Peyer's patch (tissue), 4 donors: ENCODE results near the gene E2F8.

Experiments used
- POLR2A ChIP-seq, 2 donors: fragments of 450-650 bp; IDR thresholded peaks; one replicate each; pipeline ENCODE4 v1.5.1; 2017; ENCODE audit warnings: antibody characterized with exemption in 2 of 2, mild to moderate bottlenecking in 2 of 2, moderate library complexity in 2 of 2
- TF ChIP-seq, protein P1 (sequence below), 6 experiments: fragments of 450-650 bp in 4 of 6; fragments of 200-600 bp in 2 of 6; sonication (generic) in 1 of 6; IDR thresholded peaks; one replicate each; pipeline ENCODE4 v1.5.1; 2017 to 2019; ENCODE audit warnings: antibody characterized with exemption in 6 of 6, mild to moderate bottlenecking in 3 of 6, moderate library complexity in 1 of 6

DNA sequence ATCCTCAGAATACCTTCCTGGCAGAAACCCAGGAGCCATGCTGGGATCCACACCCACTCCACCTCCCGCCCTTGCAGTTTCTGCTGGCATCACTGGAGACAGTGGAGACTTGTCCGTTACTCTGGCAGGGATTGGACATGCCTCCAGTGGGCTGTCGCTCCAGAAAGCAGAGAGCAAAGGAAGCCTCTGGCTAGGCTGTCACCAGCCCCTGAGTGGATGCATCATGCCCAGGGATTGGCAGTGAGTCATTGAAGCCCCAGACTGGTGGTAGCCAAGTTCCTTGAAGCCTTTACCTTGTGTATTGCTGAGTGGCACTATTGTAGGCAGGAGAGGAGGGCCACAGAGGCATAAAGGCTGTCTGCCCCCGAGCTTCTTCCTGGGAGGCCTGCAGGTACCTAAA lies 34.8 kb upstream of the E2F8 start:
- TF ChIP-seq, protein P1, sequence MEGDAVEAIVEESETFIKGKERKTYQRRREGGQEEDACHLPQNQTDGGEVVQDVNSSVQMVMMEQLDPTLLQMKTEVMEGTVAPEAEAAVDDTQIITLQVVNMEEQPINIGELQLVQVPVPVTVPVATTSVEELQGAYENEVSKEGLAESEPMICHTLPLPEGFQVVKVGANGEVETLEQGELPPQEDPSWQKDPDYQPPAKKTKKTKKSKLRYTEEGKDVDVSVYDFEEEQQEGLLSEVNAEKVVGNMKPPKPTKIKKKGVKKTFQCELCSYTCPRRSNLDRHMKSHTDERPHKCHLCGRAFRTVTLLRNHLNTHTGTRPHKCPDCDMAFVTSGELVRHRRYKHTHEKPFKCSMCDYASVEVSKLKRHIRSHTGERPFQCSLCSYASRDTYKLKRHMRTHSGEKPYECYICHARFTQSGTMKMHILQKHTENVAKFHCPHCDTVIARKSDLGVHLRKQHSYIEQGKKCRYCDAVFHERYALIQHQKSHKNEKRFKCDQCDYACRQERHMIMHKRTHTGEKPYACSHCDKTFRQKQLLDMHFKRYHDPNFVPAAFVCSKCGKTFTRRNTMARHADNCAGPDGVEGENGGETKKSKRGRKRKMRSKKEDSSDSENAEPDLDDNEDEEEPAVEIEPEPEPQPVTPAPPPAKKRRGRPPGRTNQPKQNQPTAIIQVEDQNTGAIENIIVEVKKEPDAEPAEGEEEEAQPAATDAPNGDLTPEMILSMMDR (IDR thresholded peaks at IDR 0.05) = no peak
- no peak for TF ChIP-seq POLR2A (IDR thresholded peaks at IDR 0.05)
